Activated CD8-positive, alpha-beta memory T cell treated with anti-CD3 and anti-CD28 coated beads, Interleukin-2, amount 50 U/mL, for 24 hours (primary cell): ENCODE data around the gene METTL9.
"Not testable (repeated sequence)": the region's sequence is repeated elsewhere in the genome, so short reads cannot be mapped to it uniquely, and the experiment has no call there.

ENCODE experiments used
- DNase-seq: peaks from one replicate; pipeline ENCODE4 v3.0.0-alpha.2; 2020; ENCODE audit errors: extremely low read depth

The METTL9 gene

DNA sequence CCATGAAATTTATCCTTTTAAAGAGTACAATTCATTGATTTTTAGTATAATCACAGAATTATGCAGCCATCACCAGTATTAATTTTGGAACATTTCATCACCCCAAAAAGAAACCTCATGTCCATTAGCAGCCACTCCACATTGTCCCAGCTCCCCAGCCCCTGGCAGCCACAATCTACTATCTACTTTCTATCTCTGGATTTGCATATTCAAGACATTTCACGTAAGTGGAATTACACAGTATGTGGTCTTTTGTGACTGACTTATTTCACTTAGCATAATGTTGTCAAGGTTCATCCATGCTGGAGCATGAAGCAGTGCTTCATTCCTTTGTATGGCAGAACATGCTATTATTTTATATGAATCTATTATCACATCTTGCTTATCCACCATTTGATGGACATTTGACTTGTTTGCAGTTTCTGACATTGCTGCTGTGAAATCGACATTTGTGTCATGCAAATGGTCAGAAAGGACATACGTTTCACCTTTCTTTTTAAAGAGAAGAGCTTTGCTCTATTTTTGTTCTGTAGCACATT is 10.7 kb downstream of the METTL9 start:
- no peak for DNase-seq

DNA sequence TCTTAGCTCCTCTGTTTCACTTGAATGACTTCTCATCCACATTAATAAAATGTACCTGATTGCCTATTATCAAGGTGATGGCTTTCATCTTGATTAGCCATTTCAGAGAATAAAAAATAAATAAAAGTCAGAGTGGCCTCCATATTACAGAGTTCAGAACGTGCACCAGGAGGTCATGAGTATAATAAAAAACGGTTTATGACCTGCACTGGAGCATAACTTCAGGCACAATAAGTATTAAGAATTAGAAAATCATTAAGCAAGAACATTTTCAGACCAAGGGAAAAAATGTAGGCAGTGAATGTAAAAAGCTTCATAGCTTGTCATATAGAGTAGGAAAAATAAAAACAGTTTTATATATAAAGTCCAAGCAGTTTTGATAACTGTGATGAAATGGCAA is 11.4 kb downstream of the METTL9 start:
- DNase-seq = no peak

DNA sequence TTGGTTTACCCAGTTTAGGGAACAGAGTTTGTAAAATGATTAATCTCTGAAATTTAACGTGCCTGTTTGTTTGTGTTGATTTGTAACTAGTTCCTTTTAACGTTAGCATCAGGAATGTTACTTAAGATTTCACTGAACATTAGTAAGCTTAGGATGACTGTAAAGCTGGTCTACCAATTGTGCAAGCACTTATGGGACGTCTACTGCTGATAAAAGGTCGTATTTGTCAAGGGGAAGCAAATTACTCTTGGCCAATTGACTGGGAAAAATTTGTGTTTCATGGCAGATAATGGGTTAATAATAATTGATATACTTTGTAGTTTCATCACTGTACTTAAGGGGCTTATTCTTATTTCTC is 11.8 kb downstream of the METTL9 start:
- no peak for DNase-seq

GRCh38 chr16:21611556-21612384 is 12.4 kb downstream of the METTL9 start:
- no peak for DNase-seq

DNA sequence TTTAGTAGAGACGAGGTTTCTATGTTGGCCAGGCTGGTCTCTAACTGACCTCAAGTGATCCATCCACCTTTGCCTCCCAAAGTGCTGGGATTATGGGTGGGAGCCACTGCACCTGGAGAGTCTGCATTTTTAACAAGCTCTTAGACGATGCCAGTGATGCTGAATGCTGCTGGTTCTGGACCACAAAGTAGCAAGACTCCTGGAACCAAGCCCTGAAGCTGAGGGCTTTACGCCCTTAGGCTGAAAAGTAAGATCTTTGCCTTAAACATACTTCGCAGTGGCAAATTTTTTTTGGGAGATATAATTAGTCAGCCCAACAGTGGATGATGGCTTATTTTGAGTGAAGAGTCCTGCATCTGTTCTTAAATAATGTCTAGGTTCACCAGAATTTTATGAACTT is 14.0 kb downstream of the METTL9 start:
- no peak for DNase-seq

DNA sequence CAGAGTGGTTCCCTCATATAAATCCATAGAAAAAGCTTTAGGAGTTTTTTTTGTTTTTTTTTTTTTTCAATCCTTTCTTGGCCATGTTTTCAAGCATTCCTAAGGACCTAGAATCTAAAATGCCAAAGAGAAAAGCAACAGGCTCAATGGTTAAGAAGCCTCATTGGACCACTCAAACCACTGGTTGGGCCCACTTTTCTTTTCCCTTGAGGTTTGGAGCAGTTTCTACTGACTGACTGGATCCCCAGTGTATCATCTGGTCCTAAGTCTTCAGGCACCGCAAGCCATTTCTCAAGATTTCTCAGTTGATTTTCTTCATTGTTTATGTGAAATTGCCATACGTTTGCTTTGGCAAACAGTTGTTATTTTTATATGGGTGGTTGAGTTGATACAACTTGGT is 14.4 kb downstream of the METTL9 start:
- no peak for DNase-seq

GRCh38 chr16:21614896-21615295 is 15.5 kb downstream of the METTL9 start:
- no peak for DNase-seq

DNA sequence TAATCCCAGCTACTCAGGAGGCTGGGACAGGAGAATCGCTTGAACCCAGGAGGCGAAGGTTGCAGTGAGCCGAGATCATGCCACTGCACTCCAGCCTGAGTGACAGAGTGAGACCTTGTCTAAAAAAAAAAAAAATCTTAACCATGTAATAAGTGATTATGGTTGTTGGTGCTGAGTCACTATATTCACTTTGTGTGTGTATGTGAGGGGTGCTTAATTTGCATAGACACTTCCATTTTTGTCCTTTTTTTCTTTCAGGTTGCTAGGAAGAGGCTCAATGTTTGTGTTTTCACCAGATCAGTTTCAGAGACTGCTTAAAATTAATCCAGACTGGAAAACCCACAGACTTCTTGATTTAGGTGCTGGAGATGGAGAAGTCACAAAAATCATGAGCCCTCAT is 18.2 kb downstream of the METTL9 start:
- no peak for DNase-seq

DNA sequence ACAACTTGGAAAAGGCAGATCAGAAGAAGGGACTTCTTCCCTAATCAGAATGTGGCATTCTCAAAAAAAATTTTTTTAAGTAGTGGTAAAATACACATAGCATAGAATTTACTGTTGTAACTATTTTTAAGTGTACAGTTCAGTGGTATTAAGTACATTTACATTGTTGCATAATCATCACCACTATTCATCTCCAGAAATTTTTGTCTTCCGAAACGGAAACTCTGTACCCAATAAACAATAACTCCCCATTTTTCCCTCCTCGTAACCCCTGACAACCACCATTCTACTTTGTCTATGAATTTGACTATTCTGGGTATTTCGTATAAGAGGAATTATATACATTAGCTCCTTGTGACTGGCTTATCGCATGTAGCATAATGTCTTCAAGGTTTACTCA is 18.9 kb downstream of the METTL9 start:
- no peak for DNase-seq

- no peak for DNase-seq
Measured at GRCh38 chr16:21619765-21620425, 20.5 kb downstream of the METTL9 start.

- DNase-seq = no peak
Measured at GRCh38 chr16:21620592-21620991, 21.2 kb downstream of the METTL9 start.

DNA sequence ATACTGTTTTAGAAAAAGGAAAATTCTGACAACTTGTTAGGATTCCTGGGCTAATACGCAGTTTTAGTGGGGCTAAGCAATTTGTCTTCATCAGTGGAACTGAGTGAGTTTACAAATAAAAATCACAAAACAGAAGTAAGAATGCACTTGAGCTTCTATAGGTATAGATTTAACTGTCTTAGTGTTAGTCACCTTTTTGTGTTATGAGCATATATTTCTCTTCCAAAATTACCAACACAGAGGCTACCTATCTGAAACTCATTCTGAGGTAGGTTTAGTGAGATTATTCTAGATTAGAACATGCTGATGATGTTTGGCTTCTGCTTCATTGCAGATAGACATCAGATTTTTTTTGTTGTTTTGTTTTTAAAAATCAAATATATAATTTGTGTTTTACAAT is 23.2 kb downstream of the METTL9 start:
- no peak for DNase-seq

DNA sequence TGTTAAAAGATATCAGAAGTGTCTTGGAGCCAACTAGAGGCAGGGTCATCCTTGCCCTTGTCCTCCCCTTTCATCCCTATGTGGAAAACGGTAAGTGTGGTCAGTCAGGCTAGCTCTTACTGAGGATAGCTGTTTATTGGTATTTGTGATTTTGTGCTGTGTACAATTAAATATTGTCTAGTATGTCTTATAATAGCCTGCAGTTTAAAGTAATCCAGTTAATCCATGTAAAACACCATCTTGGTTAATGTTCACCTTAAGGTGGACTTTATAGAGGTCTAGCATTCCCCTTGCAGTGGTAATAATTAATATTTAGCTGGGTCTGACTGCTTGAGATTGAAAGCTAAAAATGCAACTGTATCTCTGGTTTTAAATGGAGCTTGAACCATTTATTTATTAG is 25.6 kb downstream of the METTL9 start:
- no peak for DNase-seq

DNA sequence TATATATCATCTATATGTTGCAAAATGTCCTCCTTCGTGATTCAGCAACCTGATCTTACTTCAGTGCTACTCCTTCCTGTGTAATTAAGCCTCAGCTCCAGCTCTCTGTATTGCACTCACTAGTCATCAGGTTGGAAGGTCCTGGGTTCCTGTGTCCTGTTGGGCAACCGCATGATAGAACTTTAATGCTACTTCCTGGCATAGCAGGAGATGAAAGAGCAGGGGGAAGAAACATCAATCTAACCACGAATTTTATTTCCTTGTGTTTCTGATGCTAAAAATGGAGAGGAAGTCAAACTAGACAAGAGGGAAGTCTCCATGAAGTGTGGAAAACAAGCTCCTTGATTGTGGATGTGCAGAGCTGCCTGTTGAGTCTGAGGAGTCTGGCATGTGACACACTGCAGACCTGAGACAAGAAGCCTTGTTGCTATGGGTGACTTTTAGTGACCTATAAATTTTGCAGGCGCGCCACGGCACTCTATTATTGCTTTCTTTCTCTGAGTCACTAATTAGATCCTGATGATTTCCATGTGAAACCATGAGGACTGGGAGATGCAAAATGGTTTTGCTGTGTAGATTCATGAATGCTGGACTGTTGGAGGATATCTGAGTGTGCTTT is 27.4 kb downstream of the METTL9 start:
- no peak for DNase-seq

GRCh38 chr16:21628121-21628726 is 28.8 kb downstream of the METTL9 start:
- no peak for DNase-seq

DNA sequence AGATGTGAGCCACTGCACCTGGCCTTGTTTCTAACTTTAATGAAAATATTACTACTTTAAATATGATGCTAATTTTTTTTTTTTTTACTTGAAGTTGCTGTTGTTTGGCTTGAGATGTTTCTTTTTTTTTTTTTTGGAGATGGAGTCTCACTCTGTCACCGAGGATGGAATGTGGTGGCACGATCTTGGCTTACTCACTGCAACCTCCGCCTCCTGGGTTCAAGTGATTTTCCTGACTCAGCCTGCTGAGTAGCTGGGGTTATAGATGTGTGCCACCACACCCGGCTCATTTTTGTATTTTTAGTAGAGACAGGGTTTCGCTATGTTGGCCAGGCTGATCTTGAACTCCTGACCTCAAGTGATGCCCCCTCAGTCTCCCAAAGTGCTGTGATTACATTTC is 29.4 kb downstream of the METTL9 start:
- no peak for DNase-seq

GRCh38 chr16:21629616-21630539 is 30.5 kb downstream of the METTL9 start:
- DNase-seq = not testable (repeated sequence)

DNA sequence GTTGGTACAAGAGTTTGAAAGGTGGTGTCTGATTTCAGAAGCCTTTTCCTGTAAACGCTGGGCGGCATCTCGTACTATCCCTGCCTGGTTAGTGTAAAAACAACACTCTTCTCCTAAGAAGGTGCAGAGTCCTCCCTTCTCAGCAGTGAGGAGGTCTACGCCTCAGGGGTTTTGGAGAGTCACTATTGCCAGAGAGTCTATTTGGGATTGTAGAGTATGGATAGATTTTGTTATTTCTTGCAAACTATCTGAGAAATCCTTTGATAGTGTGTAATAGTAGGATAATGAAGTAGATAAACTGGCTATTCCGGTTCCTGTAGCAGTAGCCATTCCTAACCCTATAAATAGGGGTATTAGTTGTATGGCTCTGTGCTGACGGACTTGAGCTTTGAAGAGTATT is 31.5 kb downstream of the METTL9 start:
- DNase-seq = not testable (repeated sequence)

DNA sequence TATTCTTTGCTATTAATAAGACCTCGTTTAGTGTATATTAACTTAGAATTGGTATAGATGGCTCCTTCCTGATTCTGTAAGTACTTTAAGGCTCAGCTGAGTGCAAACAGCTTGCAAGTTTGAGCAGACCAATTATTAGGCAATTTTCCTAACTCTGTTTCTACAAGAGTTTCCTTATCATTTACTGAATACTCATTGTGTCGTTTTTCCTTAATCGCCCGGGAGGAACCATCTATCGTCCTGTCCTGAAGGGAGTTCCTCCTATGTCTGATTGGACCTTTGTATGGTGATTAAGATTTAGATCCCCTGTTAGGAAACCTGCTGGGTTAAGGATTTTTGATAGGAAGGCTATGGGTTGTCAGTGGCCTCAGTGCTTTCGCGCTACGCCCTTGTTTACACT is 32.0 kb downstream of the METTL9 start:
- not testable (repeated sequence) for DNase-seq

- not testable (repeated sequence) for DNase-seq
Measured at GRCh38 chr16:21631951-21632575, 32.7 kb downstream of the METTL9 start.

GRCh38 chr16:21634216-21634615 is 34.8 kb downstream of the METTL9 start:
- DNase-seq = no peak
